Retinal pigment epithelial cell (primary cell): ENCODE measurements around the gene SUSD6.

Experiments used
- DNase-seq: peaks from one replicate; pipeline ENCODE4 v3.0.0-alpha.2; 2010; ENCODE audit warnings: low read depth
- H3K4me3 ChIP-seq: 2 replicates; pipeline ENCODE4 v1.5.1; 2011; ENCODE audit warnings: mild to moderate bottlenecking, low read length, control low read depth, moderate library complexity
- TF ChIP-seq, protein P1 (sequence below): conservative IDR thresholded peaks from 2 replicates; pipeline ENCODE4 v1.5.1; 2011; ENCODE audit warnings: low read depth, low read length, control low read depth, inconsistent platforms

SUSD6 gene

DNA sequence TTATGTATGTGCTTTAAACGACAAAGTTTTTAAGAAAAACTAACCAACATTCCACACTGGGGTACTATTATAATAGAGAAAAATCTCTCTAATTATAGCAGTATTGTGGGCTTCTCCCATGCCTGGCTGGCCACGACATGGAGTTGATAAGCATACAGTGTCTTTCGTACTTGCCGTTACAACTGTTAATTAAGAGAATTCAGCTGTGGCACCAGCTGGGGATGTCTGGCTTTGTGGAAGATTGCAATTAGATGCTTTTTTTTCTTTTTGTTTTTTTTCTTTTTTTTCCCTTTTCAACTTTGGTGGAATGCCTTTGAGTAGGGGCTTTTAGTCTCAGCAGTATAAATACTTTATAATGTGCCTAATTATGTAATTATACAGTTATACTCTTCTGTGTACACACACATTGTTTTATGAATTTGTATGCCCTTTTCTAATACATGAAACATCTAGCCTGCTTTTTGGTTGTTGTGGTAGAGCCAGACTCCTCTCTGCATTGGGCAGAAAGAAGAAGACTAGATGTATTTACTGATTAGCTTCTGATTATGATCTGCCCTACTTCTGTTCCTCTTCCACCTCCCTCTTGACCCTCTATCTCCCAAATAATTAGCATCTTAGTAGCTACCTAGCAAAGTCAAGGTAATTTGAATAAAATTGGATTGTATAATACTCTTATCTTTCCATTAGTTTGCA, 76.4 kb downstream of the SUSD6 start:
- TF ChIP-seq, protein P1, sequence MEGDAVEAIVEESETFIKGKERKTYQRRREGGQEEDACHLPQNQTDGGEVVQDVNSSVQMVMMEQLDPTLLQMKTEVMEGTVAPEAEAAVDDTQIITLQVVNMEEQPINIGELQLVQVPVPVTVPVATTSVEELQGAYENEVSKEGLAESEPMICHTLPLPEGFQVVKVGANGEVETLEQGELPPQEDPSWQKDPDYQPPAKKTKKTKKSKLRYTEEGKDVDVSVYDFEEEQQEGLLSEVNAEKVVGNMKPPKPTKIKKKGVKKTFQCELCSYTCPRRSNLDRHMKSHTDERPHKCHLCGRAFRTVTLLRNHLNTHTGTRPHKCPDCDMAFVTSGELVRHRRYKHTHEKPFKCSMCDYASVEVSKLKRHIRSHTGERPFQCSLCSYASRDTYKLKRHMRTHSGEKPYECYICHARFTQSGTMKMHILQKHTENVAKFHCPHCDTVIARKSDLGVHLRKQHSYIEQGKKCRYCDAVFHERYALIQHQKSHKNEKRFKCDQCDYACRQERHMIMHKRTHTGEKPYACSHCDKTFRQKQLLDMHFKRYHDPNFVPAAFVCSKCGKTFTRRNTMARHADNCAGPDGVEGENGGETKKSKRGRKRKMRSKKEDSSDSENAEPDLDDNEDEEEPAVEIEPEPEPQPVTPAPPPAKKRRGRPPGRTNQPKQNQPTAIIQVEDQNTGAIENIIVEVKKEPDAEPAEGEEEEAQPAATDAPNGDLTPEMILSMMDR = no peak
- no peak for DNase-seq
- no peak overlapping the region for H3K4me3 ChIP-seq

DNA sequence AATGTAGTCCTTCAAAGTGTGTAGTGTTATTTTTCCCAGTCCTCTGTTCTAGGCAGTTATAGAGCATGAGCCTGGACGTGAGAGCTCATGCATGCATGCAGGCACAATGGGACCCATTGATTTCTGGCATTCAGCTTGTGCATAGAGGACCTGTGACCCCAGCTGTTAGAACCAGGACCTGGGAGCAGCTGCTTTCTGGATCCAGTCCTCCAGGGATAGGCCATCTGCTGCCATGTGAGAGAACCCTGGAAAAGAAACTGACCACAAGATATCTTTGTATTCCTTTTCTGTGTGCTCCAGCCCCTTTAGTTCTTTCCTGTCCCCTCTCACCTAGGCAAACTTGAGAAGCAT, 76.9 kb downstream of the SUSD6 start:
- DNase-seq = no peak
- TF ChIP-seq, protein P1 = no peak
- no peak overlapping the region for H3K4me3 ChIP-seq

DNA sequence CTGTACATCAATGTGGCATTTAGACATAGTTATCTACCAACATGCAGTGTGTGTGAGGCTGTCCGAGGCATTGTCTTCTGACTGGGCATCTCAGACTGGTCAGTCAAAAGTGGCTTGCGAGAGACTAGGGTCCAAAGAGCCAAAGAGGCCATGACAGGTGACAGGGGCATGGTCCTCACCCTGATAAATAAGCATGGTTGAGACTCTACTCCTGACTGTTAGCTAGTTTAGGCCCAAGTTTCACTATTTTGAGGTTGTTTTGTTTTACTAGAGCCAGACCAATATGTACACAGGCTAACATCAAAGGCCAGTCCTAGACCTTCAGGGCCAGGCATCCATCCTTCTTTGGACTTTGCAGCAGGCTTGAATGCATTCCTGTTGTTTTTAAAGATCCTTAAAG, 78.6 kb downstream of the SUSD6 start:
- TF ChIP-seq, protein P1 = no peak
- no peak overlapping the region for H3K4me3 ChIP-seq

DNA sequence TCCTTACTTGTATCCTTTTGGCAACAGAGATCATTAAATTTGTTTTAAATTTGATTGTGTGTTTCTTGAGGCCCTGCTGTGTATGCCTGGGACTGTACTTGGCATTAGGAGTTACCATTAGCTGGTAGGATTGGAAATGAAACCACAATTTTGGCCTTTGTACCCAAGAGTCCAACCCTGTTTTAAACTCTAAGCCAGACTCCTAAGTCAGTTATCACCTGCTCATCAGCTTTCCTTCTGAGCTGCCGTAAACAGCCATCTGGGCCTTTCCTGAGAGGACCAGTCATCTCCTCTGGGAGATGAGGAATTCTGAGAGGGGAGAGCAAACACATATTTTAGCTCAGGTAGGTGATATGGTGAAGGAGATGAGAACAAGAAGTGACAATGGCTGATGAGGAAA, 81.2 kb downstream of the SUSD6 start:
- H3K4me3 ChIP-seq = no peak overlapping the region
- TF ChIP-seq, protein P1 = no peak
- no peak for DNase-seq

More for the DNA sequence above, 78.6 kb downstream of the SUSD6 start:
- DNase-seq = no peak

DNA sequence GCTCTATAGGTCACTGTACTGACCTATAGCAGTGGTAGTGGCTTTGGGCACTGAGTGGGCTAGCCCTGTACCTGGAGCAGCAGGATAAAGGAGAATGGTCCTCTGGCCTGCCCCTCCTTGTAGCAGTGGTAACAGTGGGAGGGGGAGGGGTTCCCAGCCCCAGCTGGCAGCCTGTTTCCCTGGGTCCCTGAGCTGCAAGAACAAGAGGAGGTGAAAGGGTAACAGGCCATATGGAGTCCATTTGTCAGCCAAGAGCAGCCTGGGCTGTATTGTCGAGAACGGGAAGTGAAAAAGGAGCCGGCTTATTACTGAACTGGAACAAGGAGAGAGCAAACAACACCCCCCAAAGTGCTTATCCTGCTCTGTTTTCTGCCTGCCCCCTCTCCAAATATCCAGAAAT, 81.7 kb downstream of the SUSD6 start:
- TF ChIP-seq, protein P1 = no peak
- no peak overlapping the region for H3K4me3 ChIP-seq
- DNase-seq = no peak

DNA sequence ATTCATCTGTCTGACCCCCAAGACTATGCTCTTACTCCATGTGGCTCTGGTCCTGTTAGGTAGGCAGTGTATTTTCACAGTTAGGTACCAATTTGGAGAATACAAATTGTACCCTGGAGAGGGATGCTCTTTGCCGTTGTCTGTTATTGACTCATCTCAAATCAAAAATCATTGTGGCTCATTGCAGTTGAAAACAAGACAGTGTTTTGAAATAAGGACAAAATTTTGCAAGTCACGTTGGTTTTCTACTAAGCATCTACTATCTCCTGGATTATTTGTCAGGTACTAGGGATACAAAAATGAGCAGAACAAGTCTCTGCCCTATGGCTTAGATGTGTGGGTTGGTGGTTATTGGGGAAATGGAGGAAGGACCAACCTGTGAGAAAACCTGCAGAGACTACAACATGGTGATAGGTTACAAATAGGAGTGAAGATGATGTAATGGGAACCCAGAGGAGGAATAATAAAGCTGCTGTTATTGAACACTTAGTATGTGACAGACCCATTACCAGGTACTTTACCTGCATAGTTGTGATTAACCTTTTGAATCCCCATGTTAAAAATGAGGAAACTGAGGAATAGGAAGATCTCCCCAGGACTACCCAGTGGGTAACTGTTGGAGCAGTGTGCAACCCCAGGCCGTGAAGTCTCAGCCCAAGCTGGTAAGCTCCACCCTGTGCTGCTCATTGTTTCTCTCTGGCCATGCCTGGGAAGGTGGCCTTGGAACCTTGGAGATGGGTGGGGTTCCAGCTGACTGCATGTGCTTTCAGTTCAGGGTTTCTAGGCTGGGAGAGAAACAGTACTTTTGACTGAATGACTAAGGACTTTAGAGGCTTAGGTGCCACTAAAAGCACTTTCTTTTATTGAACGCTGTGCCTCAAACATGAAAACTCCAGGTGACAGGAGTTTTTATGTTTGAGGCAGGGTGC, 82.7 kb downstream of the SUSD6 start:
- DNase-seq = peak; percentile 17
- no peak overlapping the region for H3K4me3 ChIP-seq

More for the DNA sequence above, 82.7 kb downstream of the SUSD6 start:
- TF ChIP-seq, protein P1 = no peak
